K562 (cell line): Measurements from ENCODE around the gene LGR6. TPM values are rescaled to one million over a fixed set of nuclear protein-coding genes. Genes with fewer than 3 reads are reported as not detected.

Experiments used
- ATAC-seq: fragments of 200-7000 bp; cut with Tn5 transposase; 3 replicates; pipeline ENCODE4 v1.9.1; 2020; ENCODE audit warnings: moderate library complexity
- BruUV-seq: library from RNA; stranded (reverse); fragments of 400-500 nt; replicated peaks from 2 replicates; lab custom pipeline; 2021; lab: Mats Ljungman, UMichigan
- CTCF ChIA-PET: fragments of 300-600 bp; formaldehyde crosslinking; extraction: SDS; loops from one replicate; lab custom pipeline; 2021; ENCODE audit warnings: low intra/inter-chr PET ratio; lab: Yijun Ruan, JAX
- POLR2A ChIA-PET: fragments of 300-600, 350-650 bp; sonication (Branson Sonifier 250); formaldehyde crosslinking; extraction: SDS; loops from one replicate; lab custom pipeline; 2021; ENCODE audit warnings: antibody characterized with exemption, inconsistent platforms; lab: Yijun Ruan, JAX
- DNase-seq, 4 experiments: peaks; one replicate each; pipeline versions ENCODE4 v3.0.0 to v3.0.0-alpha.2; 2011 to 2018; ENCODE audit warnings: low spot score in 3 of 4, mixed read lengths in 3 of 4; ENCODE audit errors: extremely low read depth in 1 of 4
- FAIRE-seq: peaks from 2 replicates; lab custom pipeline; 2011; peaks lifted over from hg19 to GRCh38; lab: Jason Lieb, UNC
- H2AFZ ChIP-seq: 2 replicates; pipeline ENCODE4 v1.6.0; 2011; ENCODE audit warnings: low read depth, low read length, control low read depth, inconsistent platforms
- H3K27ac ChIP-seq: fragments of 200-600 bp; 3 replicates; pipeline ENCODE4 v1.8.0; 2011; ENCODE audit warnings: low read depth, mild to moderate bottlenecking, control low read depth, inconsistent platforms, low read length, moderate library complexity, mixed read lengths; ENCODE audit errors: extremely low read depth
- H3K27me3 ChIP-seq, 2 experiments: fragments of 300-600 bp in 1 of 2; 2 replicates in 1 of 2; 3 replicates in 1 of 2; pipeline versions ENCODE4 v1.6.0 to v1.8.0; 2011; ENCODE audit warnings: inconsistent platforms in 2 of 2, low read length in 2 of 2, mild to moderate bottlenecking in 1 of 2, mixed read lengths in 1 of 2, moderate library complexity in 1 of 2; ENCODE audit not compliant: control insufficient read depth in 2 of 2, insufficient read depth in 2 of 2
- H3K36me3 ChIP-seq: fragments of 300-600 bp; 3 replicates; pipeline ENCODE4 v1.8.0; 2011; ENCODE audit warnings: mild to moderate bottlenecking, low read length, inconsistent platforms; ENCODE audit not compliant: control insufficient read depth, insufficient read depth
- H3K4me1 ChIP-seq, 2 experiments: fragments of 200-600 bp in 1 of 2; replicated peaks in 1 of 2; 2 replicates in 1 of 2; 3 replicates in 1 of 2; pipeline versions ENCODE4 v1.5.1 to v1.8.0; 2011; ENCODE audit warnings: inconsistent platforms in 2 of 2, low read length in 2 of 2, mild to moderate bottlenecking in 1 of 2, mixed read lengths in 1 of 2, moderate library complexity in 1 of 2; ENCODE audit not compliant: control insufficient read depth in 2 of 2, insufficient read depth in 2 of 2
- H3K4me2 ChIP-seq: 2 replicates; pipeline ENCODE4 v1.6.1; 2011; ENCODE audit warnings: low read length, control low read depth, inconsistent platforms, mixed read lengths; ENCODE audit not compliant: insufficient read depth
- H3K4me3 ChIP-seq: fragments of 200-600 bp; sonication (generic), shearing (Covaris generic); 2 replicates; pipeline ENCODE4 v1.5.1; 2016; ENCODE audit warnings: control low read depth, inconsistent platforms
- H3K79me2 ChIP-seq: fragments of 200-600 bp; 3 replicates; pipeline ENCODE4 v1.8.0; 2011; ENCODE audit warnings: low read length, inconsistent platforms; ENCODE audit not compliant: control insufficient read depth, insufficient read depth
- H3K9ac ChIP-seq, 2 experiments: 2 replicates each; pipeline versions ENCODE4 v1.6.0 to v1.6.1; 2011; ENCODE audit warnings: low read depth in 2 of 2, low read length in 2 of 2, control low read depth in 1 of 2, inconsistent platforms in 1 of 2, mild to moderate bottlenecking in 1 of 2, mixed read lengths in 1 of 2; ENCODE audit not compliant: insufficient read depth in 1 of 2
- H3K9me1 ChIP-seq: one replicate; pipeline ENCODE4 v1.6.0; 2011; ENCODE audit warnings: inconsistent platforms, mild to moderate bottlenecking, low read length, moderate library complexity; ENCODE audit not compliant: control insufficient read depth, insufficient read depth
- H3K9me3 ChIP-seq: replicated peaks from 2 replicates; pipeline ENCODE4 v1.5.1; 2011; ENCODE audit warnings: low read depth, low read length, inconsistent platforms; ENCODE audit not compliant: control insufficient read depth, insufficient read depth
- H4K20me1 ChIP-seq: replicated peaks from 2 replicates; pipeline ENCODE4 v1.6.1; 2011; ENCODE audit warnings: low read length, inconsistent platforms, mixed read lengths; ENCODE audit not compliant: control insufficient read depth, insufficient read depth
- GABPB1 ChIP-seq: sonication (generic); formaldehyde crosslinking; IDR thresholded peaks from 2 replicates; pipeline ENCODE4 v1.8.0; 2022; ENCODE audit warnings: mild to moderate bottlenecking, missing genetic modification reagents
- MCM5 ChIP-seq: fragments of 450-650 bp; IDR thresholded peaks from 2 replicates; pipeline ENCODE4 v1.6.1; 2016; ENCODE audit warnings: low read depth
- RBM39 ChIP-seq: fragments of 200-400 bp; formaldehyde crosslinking; optimal IDR thresholded peaks from 2 replicates; pipeline ENCODE3; 2018; ENCODE audit warnings: low read depth, low read length
- ZNF140 ChIP-seq: fragments of 250-450 bp; sonication (Bioruptor Pico); IDR thresholded peaks from 2 replicates; pipeline ENCODE4 v1.8.0; 2021; ENCODE audit warnings: moderate library complexity, mild to moderate bottlenecking, inconsistent platforms
- ZNF778 ChIP-seq: fragments of 450-650 bp; formaldehyde crosslinking; IDR thresholded peaks from 2 replicates; pipeline ENCODE4 v1.4.0; 2020; ENCODE audit warnings: mild to moderate bottlenecking, moderate library complexity
- WGBS: fragments of 100-300 bp; shearing (Covaris generic); methylation state at CpG from one replicate; pipeline ENCODE4 v1.1.6; 2016; ENCODE audit warnings: low coverage, mixed read lengths; ENCODE audit not compliant: insufficient coverage; ENCODE audit errors: missing lambda C conversion rate; 5-methylcytosine and 5-hydroxymethylcytosine counted together
- in situ Hi-C: fragments of 300-500 bp; cut with MboI; formaldehyde crosslinking; loops from 4 replicates; pipeline ENCODE4 v1.15.0; 2018; ENCODE audit warnings: inconsistent platforms, mixed read lengths
- intact Hi-C: fragments of 100-400 bp; cut with micrococcal nuclease; formaldehyde crosslinking; loops from 2 replicates; pipeline ENCODE4 v1.14.2; 2022
- polyA plus RNA-seq, 8 experiments: library from polyadenylated mRNA; depleted of rRNA in 4 of 8; stranded (reverse) in 5 of 8; unstranded in 3 of 8; fragments of >200 nt; fragmentation: Nextera tagmentation in 2 of 8; fragmentation: Illumina TruSeq in 1 of 8; extraction: Ambion mirVana in 2 of 8; extraction: Trizol in 1 of 8; gene quantifications; 2 replicates each; pipeline versions ENCODE4 v1.2.1 to v1.2.3, GENCODE V29; 2011 to 2014; ENCODE audit warnings: inconsistent platforms in 1 of 8, missing spikeins in 1 of 8
- total RNA-seq, 7 experiments: library from RNA; depleted of rRNA in 6 of 7; stranded (reverse); fragments of >200 nt in 6 of 7; fragmentation: Illumina TruSeq in 2 of 7; extraction: Trizol in 2 of 7; gene quantifications; 2 replicates each; pipeline versions ENCODE4 v1.2.1 to v1.2.3, GENCODE V29; 2011 to 2021; ENCODE audit warnings: low replicate concordance in 1 of 7
- TF ChIP-seq, protein P1 (sequence below): fragments of 250-450 bp; sonication (Bioruptor Pico); IDR thresholded peaks from 2 replicates; pipeline ENCODE4 v1.4.0; 2020; ENCODE audit warnings: mild to moderate bottlenecking
- TF ChIP-seq, protein P2 (sequence below): fragments of 250-450 bp; sonication (Bioruptor Pico); IDR thresholded peaks from 2 replicates; pipeline ENCODE4 v1.4.0; 2020

The LGR6 gene
- total and polyA plus RNA-seq, 9 of the 15 experiments (the other 6 are each of a cell fraction or from before 2014, with no cell fraction given), result 0.01 to 0.54 (median 0.17) TPM; not detected in 1

DNA sequence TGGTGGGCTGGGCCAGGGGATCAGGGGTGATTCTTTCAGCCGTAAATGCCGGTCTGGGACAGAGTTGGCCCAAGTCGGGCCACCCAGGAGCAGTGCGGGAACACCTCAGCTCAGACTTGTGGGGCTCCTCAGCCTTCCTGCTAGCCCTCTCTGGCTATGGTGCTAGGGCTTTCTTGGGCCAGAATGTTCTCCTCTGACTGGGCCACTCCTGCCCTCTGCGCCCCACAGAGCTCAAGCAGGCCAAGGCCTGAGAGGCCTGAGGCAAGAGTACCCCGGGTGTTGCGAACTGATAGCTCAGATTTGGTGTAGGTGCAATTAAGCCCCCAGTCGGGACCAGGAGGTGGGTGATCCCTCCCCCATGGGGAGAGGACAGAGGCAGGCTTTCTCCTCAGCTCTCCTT, 51.8 kb downstream of the LGR6 start:
- no peak for ATAC-seq
- in situ Hi-C loops (no loop called here), intact Hi-C loops (no loop called here)
- BruUV-seq, result no TSS peak
- Histone ChIP-seq H2AFZ (no peak overlapping the region), H3K4me1 (no peaks in the 10 kb centered on the region), H3K4me2 (no peak overlapping the region), H3K36me3 (no peaks in the 10 kb centered on the region), H3K9me1 (no peaks in the 10 kb centered on the region), H4K20me1 (peaks cover 13% of the 10 kb centered on the region; the same call in 1 of the 2 replicates), H3K27me3 (peaks cover 21 to 73% of the 10 kb centered on the region in 2 experiments), H3K27ac (no peak overlapping the region), H3K79me2 (no peaks in the 10 kb centered on the region), H3K9me3 (no peaks in the 10 kb centered on the region), H3K4me3 (no peak overlapping the region), H3K9ac (peak overlapping the region in 1 of 2 experiments; percentile 26; a peak in 1 of 4 replicates)
- 1% methylated on average over 8 of the region's 8 CpGs for WGBS
- CTCF ChIA-PET, result no interaction called here
- DNase-seq, result no peak
- POLR2A ChIA-PET, result interaction anchor here (0.5 to 1.0 kb wide), 3 partner anchors 10 to 332 kb away, joined by 3 to 5 read pairs (median 3); no protein-coding TSS in a partner anchor
- no peak for FAIRE-seq
- TF ChIP-seq GABPB1 (CRISPR knock-in tag) (no peak), MCM5 (no peak), ZNF140 (CRISPR knock-in tag) (no peak), RBM39 (no peak), ZNF778 (CRISPR knock-in tag) (no peak)
- TF ChIP-seq, protein P1, sequence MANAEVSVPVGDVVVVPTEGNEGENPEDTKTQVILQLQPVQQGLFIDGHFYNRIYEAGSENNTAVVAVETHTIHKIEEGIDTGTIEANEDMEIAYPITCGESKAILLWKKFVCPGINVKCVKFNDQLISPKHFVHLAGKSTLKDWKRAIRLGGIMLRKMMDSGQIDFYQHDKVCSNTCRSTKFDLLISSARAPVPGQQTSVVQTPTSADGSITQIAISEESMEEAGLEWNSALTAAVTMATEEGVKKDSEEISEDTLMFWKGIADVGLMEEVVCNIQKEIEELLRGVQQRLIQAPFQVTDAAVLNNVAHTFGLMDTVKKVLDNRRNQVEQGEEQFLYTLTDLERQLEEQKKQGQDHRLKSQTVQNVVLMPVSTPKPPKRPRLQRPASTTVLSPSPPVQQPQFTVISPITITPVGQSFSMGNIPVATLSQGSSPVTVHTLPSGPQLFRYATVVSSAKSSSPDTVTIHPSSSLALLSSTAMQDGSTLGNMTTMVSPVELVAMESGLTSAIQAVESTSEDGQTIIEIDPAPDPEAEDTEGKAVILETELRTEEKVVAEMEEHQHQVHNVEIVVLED, result no peak
- TF ChIP-seq, protein P2, sequence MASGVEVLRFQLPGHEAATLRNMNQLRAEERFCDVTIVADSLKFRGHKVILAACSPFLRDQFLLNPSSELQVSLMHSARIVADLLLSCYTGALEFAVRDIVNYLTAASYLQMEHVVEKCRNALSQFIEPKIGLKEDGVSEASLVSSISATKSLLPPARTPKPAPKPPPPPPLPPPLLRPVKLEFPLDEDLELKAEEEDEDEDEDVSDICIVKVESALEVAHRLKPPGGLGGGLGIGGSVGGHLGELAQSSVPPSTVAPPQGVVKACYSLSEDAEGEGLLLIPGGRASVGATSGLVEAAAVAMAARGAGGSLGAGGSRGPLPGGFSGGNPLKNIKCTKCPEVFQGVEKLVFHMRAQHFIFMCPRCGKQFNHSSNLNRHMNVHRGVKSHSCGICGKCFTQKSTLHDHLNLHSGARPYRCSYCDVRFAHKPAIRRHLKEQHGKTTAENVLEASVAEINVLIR, result no peak
